Measurements from ENCODE around the gene NODAL.
A peak's percentile ranks its signal among the peaks of the same experiment; 100 is the strongest.
"Not testable (repeated sequence)": the region's sequence is repeated elsewhere in the genome, so short reads cannot be mapped to it uniquely, and the experiment has no call there.

Gene NODAL

DNA sequence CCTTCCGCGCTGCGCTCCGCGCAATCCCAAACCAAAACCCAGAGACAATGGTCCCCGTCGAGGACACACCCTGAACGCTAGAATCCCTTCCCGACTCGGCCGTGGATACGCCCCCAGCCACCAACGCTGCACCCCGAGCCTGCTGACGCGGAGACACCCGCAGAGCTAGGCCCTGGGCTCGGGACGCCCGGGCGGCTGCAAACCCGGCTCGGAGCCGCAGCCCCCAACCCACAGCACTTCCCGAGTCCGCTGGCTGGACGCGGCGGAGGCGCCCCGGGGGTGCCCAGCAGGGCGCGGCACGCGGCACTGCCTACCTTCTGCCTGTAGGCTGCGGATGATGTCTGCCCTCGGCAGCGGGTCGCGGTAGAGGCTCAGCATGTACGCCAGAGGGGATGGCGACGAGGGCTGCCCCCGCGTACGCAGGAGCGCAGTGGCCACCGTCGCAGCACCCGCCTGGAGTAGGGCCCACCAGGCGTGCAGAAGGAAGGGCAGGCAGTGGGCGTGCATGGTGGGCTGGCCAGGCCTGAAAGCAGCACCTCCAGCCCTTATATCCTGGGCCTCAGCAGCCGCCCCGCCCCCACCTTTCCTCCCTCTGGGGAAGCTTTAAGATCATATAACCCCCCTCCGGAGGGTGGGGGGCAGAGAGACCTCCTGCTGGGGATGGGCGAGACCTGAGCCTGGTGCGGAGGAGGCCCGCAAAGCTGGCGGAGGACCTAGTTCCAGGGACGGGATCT lies at the start of gene NODAL:
Gene NODAL (minus strand): TSS at position 521 of the 734 bp plus-strand sequence. CDS start 14 bp downstream, at position 507.
- DNase-seq: no peak

DNA sequence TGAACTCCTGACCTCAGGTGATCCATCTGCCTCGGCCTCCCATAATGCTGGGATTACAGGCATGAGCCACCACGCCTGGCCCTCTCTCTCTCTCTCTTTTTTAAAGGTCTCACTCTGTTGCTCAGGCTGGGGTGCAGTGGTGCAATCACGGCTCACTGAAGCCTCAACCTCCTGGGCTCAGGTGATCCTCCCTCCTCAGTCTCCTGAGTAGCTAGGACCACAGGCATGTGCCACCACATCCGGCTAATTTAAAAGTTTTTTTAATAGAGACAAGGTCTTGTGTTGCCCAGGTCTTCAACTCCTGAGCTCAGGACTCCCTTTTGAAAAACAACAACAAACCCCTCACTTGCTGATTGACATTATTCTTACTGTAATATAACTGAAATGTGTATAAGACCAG lies 48.7 kb upstream of the NODAL start:
- no peak for DNase-seq

GRCh38 chr10:70487824-70488223 lies 46.3 kb upstream of the NODAL start:
- no peak for DNase-seq

DNA sequence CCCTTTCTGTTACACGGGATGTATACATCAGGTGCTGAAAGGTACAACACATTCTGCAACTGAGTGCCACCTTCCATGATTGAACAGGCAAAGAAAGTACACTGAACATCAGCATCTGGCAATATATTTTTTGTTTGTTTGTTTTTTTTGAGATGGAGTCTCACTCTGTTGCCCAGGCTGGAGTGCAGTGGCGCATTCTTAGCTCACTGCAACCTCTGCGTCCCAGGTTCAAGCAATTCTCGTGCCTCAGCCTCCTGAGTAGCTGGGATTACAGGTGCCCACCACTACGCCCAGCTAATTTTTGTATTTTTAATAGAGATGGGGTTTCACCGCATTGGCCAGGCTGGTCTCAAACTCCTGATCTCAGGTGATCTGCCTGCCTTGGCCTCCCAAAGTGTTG lies 42.4 kb upstream of the NODAL start:
- not testable (repeated sequence) for DNase-seq

DNA sequence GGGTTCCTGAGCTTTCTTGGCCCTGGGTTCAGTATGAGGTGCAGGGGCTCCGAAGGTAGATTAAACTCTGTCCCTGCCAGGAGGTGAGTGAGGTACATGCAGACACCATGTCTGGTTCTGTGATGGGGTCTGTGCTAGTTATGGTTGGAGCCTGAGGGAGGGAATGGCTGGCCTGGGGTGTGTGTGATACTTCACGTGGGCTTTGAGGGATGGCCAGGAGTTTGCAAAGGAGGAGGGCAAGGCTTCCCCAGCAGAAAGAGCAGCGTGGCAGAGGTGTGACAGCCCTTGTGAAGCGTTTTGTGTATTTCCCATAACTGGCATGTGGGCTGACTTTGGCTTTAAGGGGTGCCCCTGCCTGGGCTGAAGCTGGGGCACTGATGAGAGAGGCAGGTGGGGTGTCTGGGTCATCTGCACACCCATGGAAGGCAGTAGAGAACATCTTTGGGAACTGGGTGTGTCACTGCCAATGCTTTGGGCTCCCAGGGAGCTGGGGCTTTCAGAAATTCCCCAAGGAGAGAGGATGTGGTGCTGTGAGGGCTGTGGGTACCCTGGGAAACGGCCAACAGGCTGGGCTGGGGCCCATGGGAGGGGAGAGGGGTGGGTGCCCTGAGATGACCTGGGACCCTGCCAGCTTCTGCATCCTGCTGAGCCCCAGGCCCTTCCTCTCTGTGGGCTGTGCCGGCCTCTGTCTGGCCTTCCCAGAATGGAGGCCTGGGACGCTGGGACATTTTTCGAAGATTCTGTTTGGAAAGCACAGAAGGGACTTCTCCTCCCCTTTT lies 41.7 kb upstream of the NODAL start:
- no peak for DNase-seq

GRCh38 chr10:70481831-70482530 lies 40.5 kb upstream of the NODAL start:
- no peak for DNase-seq

DNA sequence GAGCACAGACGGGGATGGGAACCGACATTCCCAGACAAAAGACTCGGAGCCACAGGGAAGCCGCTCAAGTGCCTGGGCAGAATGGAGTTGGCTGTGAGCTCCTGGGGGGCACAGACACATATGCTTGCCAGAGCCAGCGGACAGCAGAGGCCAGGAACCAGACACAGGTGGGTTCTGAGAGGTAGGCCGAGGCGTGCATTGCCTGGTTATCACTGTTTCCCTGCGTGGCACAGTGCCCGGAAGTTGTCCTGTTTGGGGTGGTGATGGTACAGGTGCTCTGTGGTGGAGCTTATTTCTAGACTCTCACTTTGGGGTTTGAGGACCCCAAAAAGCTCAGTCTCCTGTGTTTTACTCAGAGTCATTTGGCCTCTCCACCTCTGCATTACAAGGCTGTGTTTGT lies 39.6 kb upstream of the NODAL start:
- no peak for DNase-seq

DNA sequence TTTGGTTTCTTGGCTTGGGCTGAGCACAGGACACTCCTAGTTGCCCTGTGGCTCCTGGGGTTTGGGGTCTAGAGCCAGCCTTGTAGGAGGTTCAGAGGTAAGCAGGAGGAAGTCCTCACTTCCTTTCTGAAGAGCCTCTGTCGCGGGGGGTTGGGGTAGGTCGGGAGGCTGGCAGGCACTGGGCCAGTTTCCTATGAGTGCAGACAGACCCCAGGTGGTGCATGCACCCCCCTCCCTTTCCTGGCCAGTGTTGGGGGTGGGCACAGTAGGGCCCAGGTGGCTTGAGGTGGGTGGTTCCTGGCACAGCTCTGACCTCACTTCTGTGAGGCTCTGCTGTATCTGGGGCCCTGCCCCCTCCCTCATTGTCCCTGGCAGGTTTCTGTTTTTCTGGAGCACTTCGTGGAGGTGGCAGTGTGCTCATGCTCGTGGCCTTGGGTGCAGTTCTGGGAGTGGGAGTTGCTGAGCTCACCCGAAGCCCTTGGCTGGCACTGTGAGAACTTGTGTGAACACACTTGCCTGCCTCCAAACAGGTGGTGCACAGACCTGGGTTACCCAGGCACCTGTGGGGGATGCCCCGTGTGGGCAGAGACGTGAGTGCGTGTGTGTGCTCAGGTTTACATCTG lies 38.9 kb upstream of the NODAL start:
- peak; percentile 64 for DNase-seq

- no peak for DNase-seq
Observed at GRCh38 chr10:70479626-70480238, 38.3 kb upstream of the NODAL start.

DNA sequence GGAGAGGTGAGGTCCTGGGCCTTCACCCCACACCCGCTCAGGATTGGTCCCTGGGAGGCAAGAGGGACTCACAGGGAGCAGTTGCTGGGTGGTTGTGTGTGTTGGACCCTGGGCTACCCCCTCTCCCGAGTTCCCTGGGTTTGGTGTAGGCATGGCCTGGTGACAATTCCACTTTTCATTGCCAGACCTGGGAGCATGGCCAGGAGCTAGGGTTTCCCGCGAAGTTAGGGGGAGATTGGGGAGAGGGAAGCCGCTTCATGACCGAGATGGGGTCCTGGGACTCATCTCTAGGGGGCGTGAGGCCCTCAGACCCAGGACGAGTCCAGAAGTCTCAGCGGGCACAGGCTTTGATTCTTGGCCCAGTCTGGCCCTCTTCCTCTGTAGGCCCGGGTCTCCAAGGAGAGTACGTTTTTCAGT lies 37.7 kb upstream of the NODAL start:
- DNase-seq: no peak

- DNase-seq: peak; percentile 15
Observed at GRCh38 chr10:70478191-70479164, 37.0 kb upstream of the NODAL start, which contains the start of gene PALD1. Gene PALD1, plus strand, starts transcription at chr10:70478767. Its CDS starts 47,185 bp downstream, at chr10:70525952.

GRCh38 chr10:70477661-70478162 lies 36.2 kb upstream of the NODAL start:
- peak; percentile 81 for DNase-seq

GRCh38 chr10:70476249-70477035 lies 35.0 kb upstream of the NODAL start:
- DNase-seq: no peak

GRCh38 chr10:70475661-70476060 lies 34.2 kb upstream of the NODAL start:
- DNase-seq: no peak

- no peak for DNase-seq
Observed at GRCh38 chr10:70474780-70475179, 33.3 kb upstream of the NODAL start.

DNA sequence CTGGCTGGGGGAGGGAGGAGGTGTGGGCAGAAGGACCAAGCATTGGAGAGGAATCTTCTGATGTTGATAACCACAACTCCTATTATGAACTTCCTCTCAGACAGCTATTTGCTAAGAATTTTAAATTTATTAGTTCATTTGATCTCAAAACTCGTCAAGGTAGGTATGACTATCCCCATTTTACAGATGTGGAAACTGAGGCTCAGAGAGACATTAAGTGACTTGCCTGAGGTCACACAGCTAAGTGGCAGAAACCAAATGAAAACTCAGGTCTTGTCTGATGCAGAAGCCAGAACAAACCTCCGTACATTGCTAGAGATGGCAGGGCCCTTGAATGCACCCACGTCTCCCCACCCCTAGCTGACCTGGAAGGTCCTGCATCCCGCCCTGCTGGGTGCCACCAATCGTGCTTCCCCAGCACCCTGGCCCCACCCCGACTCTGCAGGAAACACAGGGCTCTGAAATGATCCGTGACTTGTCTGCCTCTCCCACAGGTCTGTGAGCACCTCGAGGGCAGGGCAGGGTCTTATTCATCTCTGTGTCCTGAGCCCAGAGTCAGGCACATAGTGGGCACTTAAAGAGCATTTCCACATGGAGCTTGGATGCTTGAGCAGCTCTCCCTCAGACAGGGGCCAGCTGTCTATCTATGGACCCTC lies 31.4 kb upstream of the NODAL start:
- DNase-seq: no peak

- DNase-seq: no peak
Observed at GRCh38 chr10:70466951-70467350, 25.5 kb upstream of the NODAL start.

DNA sequence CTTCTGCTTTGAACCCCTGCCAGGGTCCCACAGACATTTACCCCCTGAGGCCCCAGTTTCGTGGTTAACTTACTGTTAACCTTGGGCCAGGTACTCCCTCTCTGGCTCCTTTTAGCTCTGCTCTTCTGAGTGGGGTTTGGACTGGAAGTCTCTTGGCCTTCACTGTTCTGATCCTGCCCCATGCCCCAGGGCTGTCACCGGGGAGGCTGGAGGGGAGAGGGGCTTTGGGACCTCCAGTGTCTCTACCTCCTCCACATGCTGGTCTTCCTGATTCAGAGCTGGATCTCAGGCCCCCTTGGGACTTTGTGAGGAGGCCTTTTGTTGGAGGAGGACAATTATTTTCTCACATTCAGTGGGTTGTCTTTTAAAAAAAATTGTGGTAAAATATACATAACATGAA lies 24.4 kb upstream of the NODAL start:
- DNase-seq: no peak

DNA sequence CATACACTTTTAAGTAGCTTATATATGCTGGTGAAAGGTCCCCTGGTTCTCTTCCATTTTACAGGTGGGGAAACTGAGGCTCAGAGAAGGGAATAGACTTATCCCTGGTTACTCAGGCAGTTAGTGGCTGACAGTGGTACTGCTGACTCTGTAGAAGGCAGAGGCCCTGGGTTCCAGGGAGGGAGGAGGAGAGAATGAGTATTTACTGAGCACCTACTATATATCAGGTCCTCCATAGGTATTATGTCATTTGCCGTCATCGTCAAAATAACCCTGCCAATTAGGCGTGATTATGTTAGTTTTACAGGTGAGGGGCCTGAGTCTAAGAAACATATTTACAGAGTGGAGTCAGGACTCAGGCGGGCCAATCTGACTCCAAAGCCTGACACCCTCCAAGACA lies 23.8 kb upstream of the NODAL start:
- DNase-seq: no peak
